Stimulated activated effector memory CD8-positive, alpha-beta T cell treated with anti-CD3 and anti-CD28 coated beads, Interleukin-12 subunit alpha, Interleukin-12 subunit beta, amount 100 ng/mL, for 72 hours (primary cell): Measurements from ENCODE around the gene LRRC4C.
"Not testable (repeated sequence)": the region's sequence is repeated elsewhere in the genome, so short reads cannot be mapped to it uniquely, and the experiment has no call there.

ENCODE experiments used
- ATAC-seq: fragments of 150-1000 bp; cut with Tn5 transposase; 2 replicates; pipeline ENCODE4 v1.10.0; 2021
- DNase-seq, 2 donors: peaks; one replicate each; pipeline ENCODE4 v3.0.0; 2021 to 2022; ENCODE audit warnings: low spot score in 2 of 2
- H3K27ac Mint-ChIP-seq: one replicate; pipeline ENCODE4 v1.8.0; 2022; ENCODE audit warnings: mild to moderate bottlenecking, mixed read lengths
- H3K36me3 Mint-ChIP-seq: one replicate; pipeline ENCODE4 v1.8.0; 2022; ENCODE audit warnings: mild to moderate bottlenecking, mixed read lengths
- H3K4me1 Mint-ChIP-seq: one replicate; pipeline ENCODE4 v1.8.0; 2022; ENCODE audit warnings: mixed read lengths
- H3K4me3 Mint-ChIP-seq: one replicate; pipeline ENCODE4 v1.8.0; 2022; ENCODE audit warnings: mild to moderate bottlenecking, mixed read lengths
- H3K9me3 Mint-ChIP-seq: one replicate; pipeline ENCODE4 v1.8.0; 2022; ENCODE audit warnings: mixed read lengths

LRRC4C gene

GRCh38 chr11:41031551-41032060 is 427.8 kb downstream of the LRRC4C start:
- ATAC-seq = no peak
- H3K27ac Mint-ChIP-seq = no peak overlapping the region
- DNase-seq = no peak
- H3K36me3 Mint-ChIP-seq = no peaks in the 10 kb centered on the region
- no peaks in the 10 kb centered on the region for H3K4me1 Mint-ChIP-seq
- peaks cover 18% of the 10 kb centered on the region for H3K9me3 Mint-ChIP-seq
- H3K4me3 Mint-ChIP-seq = no peak overlapping the region

GRCh38 chr11:41020259-41020658 is 439.2 kb downstream of the LRRC4C start:
- no peak for ATAC-seq
- DNase-seq = no peak
- Mint-ChIP-seq H3K4me1 (no peaks in the 10 kb centered on the region), H3K36me3 (no peaks in the 10 kb centered on the region), H3K4me3 (no peak overlapping the region), H3K27ac (no peak overlapping the region), H3K9me3 (peaks cover 15% of the 10 kb centered on the region)

GRCh38 chr11:41019666-41020065 is 439.8 kb downstream of the LRRC4C start:
- H3K4me1 Mint-ChIP-seq, DNase-seq, ATAC-seq, H3K27ac Mint-ChIP-seq, H3K36me3 Mint-ChIP-seq, H3K4me3 Mint-ChIP-seq: not testable (repeated sequence)
- H3K9me3 Mint-ChIP-seq = peaks cover 11% of the 10 kb centered on the region

- no peak for DNase-seq
- no peak overlapping the region for H3K4me3 Mint-ChIP-seq
- H3K4me1 Mint-ChIP-seq = no peaks in the 10 kb centered on the region
- no peak overlapping the region for H3K27ac Mint-ChIP-seq
- no peaks in the 10 kb centered on the region for H3K36me3 Mint-ChIP-seq
- no peak for ATAC-seq
- H3K9me3 Mint-ChIP-seq = peaks cover 13% of the 10 kb centered on the region
Measured at GRCh38 chr11:41018224-41018623, 441.2 kb downstream of the LRRC4C start.

GRCh38 chr11:41010361-41011050 is 448.9 kb downstream of the LRRC4C start:
- no peak for ATAC-seq
- no peak overlapping the region for H3K27ac Mint-ChIP-seq
- H3K9me3 Mint-ChIP-seq = peaks cover 17% of the 10 kb centered on the region
- H3K4me1 Mint-ChIP-seq = no peaks in the 10 kb centered on the region
- no peak for DNase-seq
- no peaks in the 10 kb centered on the region for H3K36me3 Mint-ChIP-seq
- H3K4me3 Mint-ChIP-seq = no peak overlapping the region

GRCh38 chr11:41005986-41006385 is 453.5 kb downstream of the LRRC4C start:
- Mint-ChIP-seq H3K27ac (no peak overlapping the region), H3K36me3 (no peaks in the 10 kb centered on the region), H3K4me3 (no peak overlapping the region), H3K4me1 (no peaks in the 10 kb centered on the region), H3K9me3 (peaks cover 22% of the 10 kb centered on the region)
- no peak for DNase-seq
- ATAC-seq = no peak

- no peak overlapping the region for H3K4me3 Mint-ChIP-seq
- DNase-seq = no peak
- H3K36me3 Mint-ChIP-seq = no peaks in the 10 kb centered on the region
- H3K9me3 Mint-ChIP-seq = peaks cover 23% of the 10 kb centered on the region
- H3K4me1 Mint-ChIP-seq = no peaks in the 10 kb centered on the region
- H3K27ac Mint-ChIP-seq = no peak overlapping the region
- ATAC-seq = no peak
Measured at GRCh38 chr11:41003339-41004282, 455.8 kb downstream of the LRRC4C start.

- peaks cover 24% of the 10 kb centered on the region for H3K9me3 Mint-ChIP-seq
Measured at GRCh38 chr11:40998920-40999319, 460.5 kb downstream of the LRRC4C start.

GRCh38 chr11:40987776-40988435 is 471.5 kb downstream of the LRRC4C start:
- Mint-ChIP-seq H3K9me3 (peaks cover 22% of the 10 kb centered on the region), H3K4me1 (no peaks in the 10 kb centered on the region), H3K4me3 (no peak overlapping the region), H3K27ac (no peak overlapping the region), H3K36me3 (peaks cover 4% of the 10 kb centered on the region)
- no peak for DNase-seq
- ATAC-seq = no peak

More at GRCh38 chr11:40998920-40999319, 460.5 kb downstream of the LRRC4C start:
- Mint-ChIP-seq H3K27ac (no peak overlapping the region), H3K36me3 (no peaks in the 10 kb centered on the region), H3K4me1 (no peaks in the 10 kb centered on the region), H3K4me3 (no peak overlapping the region)
- DNase-seq (no peak), ATAC-seq (no peak)

- Mint-ChIP-seq H3K4me3 (no peak overlapping the region), H3K27ac (no peak overlapping the region), H3K9me3 (peaks cover 21% of the 10 kb centered on the region), H3K36me3 (peaks cover 4% of the 10 kb centered on the region), H3K4me1 (no peaks in the 10 kb centered on the region)
- DNase-seq = no peak
- ATAC-seq = no peak
Measured at GRCh38 chr11:40986320-40986719, 473.1 kb downstream of the LRRC4C start.

GRCh38 chr11:40975076-40975475 is 484.4 kb downstream of the LRRC4C start:
- Mint-ChIP-seq H3K27ac (no peak overlapping the region), H3K4me3 (no peak overlapping the region), H3K4me1 (no peaks in the 10 kb centered on the region), H3K36me3 (no peaks in the 10 kb centered on the region), H3K9me3 (peaks cover 28% of the 10 kb centered on the region)
- no peak for ATAC-seq
- no peak for DNase-seq

GRCh38 chr11:40974186-40974795 is 485.2 kb downstream of the LRRC4C start:
- Mint-ChIP-seq H3K27ac (no peak overlapping the region), H3K4me1 (no peaks in the 10 kb centered on the region), H3K4me3 (no peak overlapping the region), H3K36me3 (no peaks in the 10 kb centered on the region), H3K9me3 (peaks cover 28% of the 10 kb centered on the region)
- ATAC-seq = no peak
- DNase-seq = no peak

GRCh38 chr11:40958707-40959106 is 500.7 kb downstream of the LRRC4C start:
- Mint-ChIP-seq H3K9me3 (peaks cover 21% of the 10 kb centered on the region), H3K4me1 (no peaks in the 10 kb centered on the region), H3K4me3 (no peak overlapping the region), H3K36me3 (no peaks in the 10 kb centered on the region), H3K27ac (no peak overlapping the region)
- DNase-seq (no peak), ATAC-seq (no peak)

GRCh38 chr11:40952479-40952878 is 507.0 kb downstream of the LRRC4C start:
- H3K4me1 Mint-ChIP-seq = no peaks in the 10 kb centered on the region
- H3K9me3 Mint-ChIP-seq = peaks cover 31% of the 10 kb centered on the region
- no peak for ATAC-seq
- H3K4me3 Mint-ChIP-seq = no peak overlapping the region
- no peak for DNase-seq
- no peaks in the 10 kb centered on the region for H3K36me3 Mint-ChIP-seq
- H3K27ac Mint-ChIP-seq = no peak overlapping the region

- no peak for DNase-seq
- Mint-ChIP-seq H3K4me3 (no peak overlapping the region), H3K4me1 (no peaks in the 10 kb centered on the region), H3K36me3 (no peaks in the 10 kb centered on the region), H3K27ac (no peak overlapping the region), H3K9me3 (peaks cover 27% of the 10 kb centered on the region)
- ATAC-seq = no peak
Measured at GRCh38 chr11:40938002-40938401, 521.5 kb downstream of the LRRC4C start.
